ENCODE results near the gene MYO1B.
A peak's percentile ranks its signal among the peaks of the same experiment; 100 is the strongest.

Gene MYO1B

GRCh38 chr2:191245046-191245868, at the start of gene MYO1B:
TSS of gene MYO1B (plus strand) at chr2:191245404. CDS start at chr2:191276896, 31,492 bp downstream.
- DNase-seq, result peak; percentile 69

- no peak for DNase-seq
Measured at GRCh38 chr2:191197096-191197495, 48.1 kb upstream of the MYO1B start.

- no peak for DNase-seq
Measured at GRCh38 chr2:191198271-191198670, 46.9 kb upstream of the MYO1B start.

- no peak for DNase-seq
Measured at GRCh38 chr2:191199929-191200512, 45.2 kb upstream of the MYO1B start.

GRCh38 chr2:191200910-191201309, 44.3 kb upstream of the MYO1B start:
- DNase-seq, result no peak

GRCh38 chr2:191202209-191202721, 42.9 kb upstream of the MYO1B start:
- no peak for DNase-seq

- no peak for DNase-seq
Measured at GRCh38 chr2:191202881-191203397, 42.3 kb upstream of the MYO1B start.

- DNase-seq, result no peak
Measured at GRCh38 chr2:191204433-191204832, 40.8 kb upstream of the MYO1B start.

- no peak for DNase-seq
Measured at GRCh38 chr2:191206613-191207471, 38.4 kb upstream of the MYO1B start.

GRCh38 chr2:191209340-191209739, 35.9 kb upstream of the MYO1B start:
- DNase-seq, result no peak

- DNase-seq, result no peak
Measured at GRCh38 chr2:191212119-191212518, 33.1 kb upstream of the MYO1B start.

GRCh38 chr2:191213333-191213732, 31.9 kb upstream of the MYO1B start:
- no peak for DNase-seq

- DNase-seq, result no peak
Measured at GRCh38 chr2:191215230-191215629, 30.0 kb upstream of the MYO1B start.

GRCh38 chr2:191215666-191216065, 29.5 kb upstream of the MYO1B start:
- no peak for DNase-seq

GRCh38 chr2:191217580-191217979, 27.6 kb upstream of the MYO1B start:
- DNase-seq, result no peak

GRCh38 chr2:191218292-191218898, 26.8 kb upstream of the MYO1B start:
- peak; percentile 68 for DNase-seq

- no peak for DNase-seq
Measured at GRCh38 chr2:191220671-191221070, 24.5 kb upstream of the MYO1B start.

- DNase-seq, result no peak
Measured at GRCh38 chr2:191221666-191222065, 23.5 kb upstream of the MYO1B start.

- no peak for DNase-seq
Measured at GRCh38 chr2:191222507-191222906, 22.7 kb upstream of the MYO1B start.

- no peak for DNase-seq
Measured at GRCh38 chr2:191222952-191223351, 22.3 kb upstream of the MYO1B start.

GRCh38 chr2:191225126-191225525, 20.1 kb upstream of the MYO1B start:
- DNase-seq, result no peak

- no peak for DNase-seq
Measured at GRCh38 chr2:191225690-191226089, 19.5 kb upstream of the MYO1B start.

- DNase-seq, result no peak
Measured at GRCh38 chr2:191226196-191226595, 19.0 kb upstream of the MYO1B start.

Data from NCI-H1694 treated with DMSO at 0.1 percent for 48 hours (cell line).